Measurements from ENCODE around the gene CPN2. TPM values are rescaled to one million over a fixed set of nuclear protein-coding genes. Genes with fewer than 3 reads are reported as not detected.

The CPN2 gene
- total RNA-seq, 1 donor from 2014 or later: not detected

DNA sequence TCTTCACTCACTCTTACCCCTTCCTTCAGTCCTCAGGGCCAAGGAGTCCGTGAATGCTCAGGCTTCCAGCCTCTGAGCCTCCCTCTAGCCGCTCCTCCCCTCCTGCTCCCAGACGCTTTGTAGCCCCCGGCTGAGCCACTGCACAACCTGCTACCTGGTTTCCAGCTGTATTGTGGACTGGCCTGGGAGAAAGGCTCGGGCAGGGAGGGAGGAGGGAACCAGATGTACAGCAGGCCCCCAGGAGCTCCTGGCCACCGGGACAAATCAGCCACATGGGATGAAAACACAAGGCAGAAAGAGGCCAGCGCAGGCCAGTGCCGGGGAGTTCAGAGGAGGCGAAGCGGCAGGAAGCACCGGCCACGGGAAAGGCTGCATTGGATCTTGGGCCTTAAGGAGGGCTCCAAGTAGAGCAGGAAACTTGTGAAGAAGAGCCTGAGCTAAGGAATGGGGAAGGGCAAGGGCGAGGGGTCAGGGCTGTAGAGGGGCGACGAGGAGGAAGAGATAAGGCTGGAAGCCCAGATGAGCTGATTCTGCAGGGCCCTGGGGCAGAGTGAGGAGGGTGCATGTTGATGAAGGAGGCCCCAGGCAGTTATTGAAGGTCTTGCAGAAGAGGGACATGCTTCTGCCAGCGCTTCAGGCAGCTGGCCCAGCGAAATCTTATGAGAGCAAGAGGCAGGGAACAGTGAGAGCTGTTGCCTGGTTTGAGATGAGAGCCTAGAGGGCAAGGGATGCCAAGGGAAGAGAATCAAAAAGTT, 14.3 kb downstream of the CPN2 start:
- Histone ChIP-seq H3K27me3 (ENCODE audit: control insufficient read depth, insufficient read depth, low read length) (peaks cover 1% of the 10 kb centered on the region), H3K36me3 (ENCODE audit: control insufficient read depth, insufficient read depth, low read length) (no peaks in the 10 kb centered on the region), H3K4me3 (ENCODE audit: low read depth, low read length) (no peak overlapping the region)
- no peak for FAIRE-seq
- DNase-seq (ENCODE audit: low read depth): no peak
- no peak for TF ChIP-seq CTCF (IDR thresholded peaks at IDR 0.05; ENCODE audit: insufficient read depth, low read length, severe bottlenecking)

GRCh38 chr3:194333981-194334320, 17.2 kb downstream of the CPN2 start:
- no peak for TF ChIP-seq CTCF (IDR thresholded peaks at IDR 0.05; ENCODE audit: insufficient read depth, low read length, severe bottlenecking)
- Histone ChIP-seq H3K36me3 (ENCODE audit: control insufficient read depth, insufficient read depth, low read length) (no peaks in the 10 kb centered on the region), H3K4me3 (ENCODE audit: low read depth, low read length) (no peak overlapping the region), H3K27me3 (ENCODE audit: control insufficient read depth, insufficient read depth, low read length) (no peaks in the 10 kb centered on the region)
- DNase-seq (ENCODE audit: low read depth) (no peak), FAIRE-seq (no peak)

GRCh38 chr3:194333212-194333980, 17.7 kb downstream of the CPN2 start:
- no peak for FAIRE-seq
- peak; percentile 97 for TF ChIP-seq CTCF (IDR thresholded peaks at IDR 0.05; ENCODE audit: insufficient read depth, low read length, severe bottlenecking)
- no peaks in the 10 kb centered on the region for H3K27me3 ChIP-seq (ENCODE audit: control insufficient read depth, insufficient read depth, low read length)
- H3K36me3 ChIP-seq (ENCODE audit: control insufficient read depth, insufficient read depth, low read length): no peaks in the 10 kb centered on the region
- DNase-seq (ENCODE audit: low read depth): peak; percentile 89
- H3K4me3 ChIP-seq (ENCODE audit: low read depth, low read length): peak overlapping the region; percentile 29

GRCh38 chr3:194332858-194333211, 18.3 kb downstream of the CPN2 start:
- Histone ChIP-seq H3K36me3 (ENCODE audit: control insufficient read depth, insufficient read depth, low read length) (no peaks in the 10 kb centered on the region), H3K4me3 (ENCODE audit: low read depth, low read length) (no peak overlapping the region), H3K27me3 (ENCODE audit: control insufficient read depth, insufficient read depth, low read length) (no peaks in the 10 kb centered on the region)
- no peak for TF ChIP-seq CTCF (IDR thresholded peaks at IDR 0.05; ENCODE audit: insufficient read depth, low read length, severe bottlenecking)
- no peak for FAIRE-seq
- no peak for DNase-seq (ENCODE audit: low read depth)

DNA sequence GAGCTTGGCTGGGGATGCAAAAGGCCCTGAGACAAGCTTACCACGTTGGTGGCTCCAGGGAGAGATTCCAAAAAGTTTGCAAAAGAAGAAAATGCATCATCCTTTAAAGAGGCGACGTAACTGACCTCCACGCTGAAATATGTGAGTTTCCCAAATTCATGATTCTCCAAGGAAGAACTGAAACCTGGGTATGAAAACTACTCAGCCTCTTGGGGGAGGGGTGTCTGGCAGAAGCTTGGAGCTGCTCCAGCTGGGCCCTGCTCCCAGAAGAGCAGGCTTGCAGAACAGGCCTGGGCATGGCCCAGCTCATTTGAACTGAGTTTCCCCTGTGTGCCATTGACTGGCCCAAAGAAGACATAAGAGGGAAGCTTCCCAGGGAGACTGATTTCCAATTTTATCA, 20.5 kb downstream of the CPN2 start:
- no peak for FAIRE-seq
- TF ChIP-seq CTCF (IDR thresholded peaks at IDR 0.05; ENCODE audit: insufficient read depth, low read length, severe bottlenecking): no peak
- Histone ChIP-seq H3K27me3 (ENCODE audit: control insufficient read depth, insufficient read depth, low read length) (no peaks in the 10 kb centered on the region), H3K4me3 (ENCODE audit: low read depth, low read length) (no peak overlapping the region), H3K36me3 (ENCODE audit: control insufficient read depth, insufficient read depth, low read length) (no peaks in the 10 kb centered on the region)
- peak; percentile 92 for DNase-seq (ENCODE audit: low read depth)
